GM18511 (cell line): ENCODE data around the gene R3HCC1L.

Experiments
- ATAC-seq: cut with Tn5 transposase; IDR thresholded peaks from one replicate; pipeline ENCODE4 v1.9.1; 2021; ENCODE audit warnings: mild to moderate bottlenecking, moderate library complexity; ENCODE audit not compliant: unreplicated experiment

The R3HCC1L gene

DNA sequence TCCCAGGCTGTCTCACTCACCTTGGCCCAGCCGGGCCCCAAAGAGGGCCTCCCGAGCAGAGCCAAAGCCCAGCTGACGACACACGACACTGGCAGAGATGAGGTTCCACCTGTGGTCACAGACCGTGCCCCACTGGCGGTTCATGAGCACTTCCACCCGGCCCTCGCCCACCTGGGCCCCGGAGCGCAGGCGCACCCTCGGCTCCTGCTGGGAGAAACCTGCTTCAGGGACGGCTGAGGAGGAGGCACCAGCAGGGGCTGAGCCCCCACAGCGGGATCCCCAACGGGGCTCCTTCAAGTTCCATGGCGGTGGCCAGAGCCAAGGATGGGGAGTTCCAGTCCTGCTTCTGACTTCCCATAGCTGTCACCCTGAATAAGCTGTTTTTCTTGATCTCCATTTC is 123.5 kb downstream of the R3HCC1L start:
- ATAC-seq, result no peak

DNA sequence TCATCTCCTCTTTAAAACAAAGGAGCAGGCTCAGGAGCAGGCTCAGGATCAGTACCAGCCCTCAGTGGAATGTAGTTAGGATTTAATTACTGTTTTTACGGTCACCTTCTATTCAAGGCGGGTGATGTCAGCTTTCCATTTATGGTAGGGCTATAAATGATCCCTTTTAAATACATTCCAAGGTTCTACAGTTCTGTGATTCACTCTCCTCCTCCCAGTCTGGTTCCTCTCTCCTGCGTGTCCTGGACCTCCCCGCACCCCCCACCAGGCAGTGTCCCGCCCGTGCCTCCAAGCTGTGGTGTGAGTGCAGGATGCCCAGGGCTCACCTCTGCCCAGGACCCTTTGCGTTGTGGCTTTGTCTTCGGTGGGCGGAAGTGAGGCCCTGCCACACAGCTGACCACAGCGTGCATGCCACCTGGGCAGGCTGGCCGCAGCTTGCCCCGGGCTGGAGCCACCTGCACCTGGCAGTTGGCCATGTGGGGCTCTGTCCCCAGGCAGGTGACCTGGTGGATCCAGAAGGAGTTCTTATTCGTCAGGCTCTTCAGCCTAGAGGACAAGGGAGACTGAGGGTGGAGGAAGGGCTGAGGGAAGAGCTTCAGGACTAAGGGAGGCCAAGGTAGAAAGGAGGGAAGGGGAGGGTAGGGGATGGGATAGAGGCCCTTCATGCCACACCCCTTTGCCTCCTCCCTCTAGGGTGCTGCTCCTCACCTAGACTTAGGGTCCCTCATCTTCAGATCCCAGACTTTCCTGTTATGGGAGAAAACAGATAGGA is 124.4 kb downstream of the R3HCC1L start:
- no peak for ATAC-seq

DNA sequence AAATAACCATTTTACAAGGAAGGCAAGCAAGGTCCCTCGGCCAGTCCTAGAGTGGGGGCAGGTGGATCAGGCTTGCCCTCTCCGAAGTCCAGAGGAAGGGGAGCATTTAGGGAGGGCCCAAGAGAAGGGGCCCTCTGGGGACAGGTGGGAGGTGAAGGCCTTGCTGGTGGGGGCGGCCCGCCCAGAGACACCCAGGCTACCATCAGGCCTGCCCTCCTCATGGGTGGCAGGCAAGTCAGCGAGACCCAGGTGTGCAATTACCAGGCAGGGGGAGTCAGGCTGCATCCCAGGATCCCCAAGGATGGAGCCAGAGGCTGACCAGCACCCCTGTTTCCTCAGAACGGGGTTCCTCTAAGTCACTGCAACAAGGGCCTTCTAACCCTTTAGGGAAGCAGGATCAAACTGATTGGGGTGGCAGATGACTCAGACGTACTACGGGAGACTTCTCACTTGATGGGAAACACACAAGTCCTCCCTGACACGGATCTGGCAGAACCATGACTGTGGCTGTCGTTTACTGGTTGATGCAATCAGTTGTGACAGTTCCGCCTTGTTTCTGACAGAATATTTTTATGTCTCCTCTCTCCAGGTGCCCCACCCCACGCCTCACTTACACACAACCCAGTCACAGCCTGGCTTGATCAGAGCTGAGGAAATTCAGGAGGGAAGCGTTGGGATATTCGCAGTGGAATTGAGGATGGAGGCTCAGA is 125.3 kb downstream of the R3HCC1L start:
- ATAC-seq, result no peak

DNA sequence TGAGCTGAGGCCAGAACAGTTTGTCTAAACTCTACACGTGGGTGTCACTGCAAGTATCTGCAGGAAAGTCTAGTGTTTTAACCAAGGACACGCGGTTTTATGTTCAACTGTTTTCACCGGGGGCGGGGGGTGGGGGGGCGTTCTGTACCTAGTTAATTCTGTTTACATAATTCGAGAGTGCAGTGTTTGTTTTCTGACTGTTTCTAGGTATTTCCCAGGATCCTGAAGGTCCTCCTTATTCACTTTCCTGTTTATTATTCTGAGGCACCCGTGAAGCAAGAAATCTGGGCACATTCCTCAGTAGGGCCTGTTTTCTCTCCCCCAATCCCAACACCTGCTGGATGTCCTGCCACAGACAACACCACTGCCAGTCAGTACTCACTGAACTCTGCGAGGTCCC is 125.9 kb downstream of the R3HCC1L start:
- no peak for ATAC-seq

DNA sequence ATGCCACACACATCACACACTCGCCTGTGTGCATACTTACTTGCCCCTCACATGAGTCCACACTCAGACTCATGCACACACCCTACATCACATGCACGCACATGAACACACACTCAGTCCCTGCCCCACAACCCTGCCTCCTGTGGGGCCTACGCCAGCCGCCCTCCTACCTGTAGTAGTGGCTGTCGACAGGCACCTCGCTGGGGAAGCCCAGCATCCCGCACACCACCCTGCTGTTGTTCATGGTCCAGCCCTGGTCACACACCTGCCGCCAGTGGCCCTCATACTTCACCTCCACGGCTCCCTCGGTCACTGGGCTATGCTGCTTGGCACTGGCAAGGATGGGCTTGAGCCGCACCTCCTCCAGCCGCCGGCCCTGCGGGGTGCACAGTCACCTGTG is 126.3 kb downstream of the R3HCC1L start:
- ATAC-seq, result no peak

DNA sequence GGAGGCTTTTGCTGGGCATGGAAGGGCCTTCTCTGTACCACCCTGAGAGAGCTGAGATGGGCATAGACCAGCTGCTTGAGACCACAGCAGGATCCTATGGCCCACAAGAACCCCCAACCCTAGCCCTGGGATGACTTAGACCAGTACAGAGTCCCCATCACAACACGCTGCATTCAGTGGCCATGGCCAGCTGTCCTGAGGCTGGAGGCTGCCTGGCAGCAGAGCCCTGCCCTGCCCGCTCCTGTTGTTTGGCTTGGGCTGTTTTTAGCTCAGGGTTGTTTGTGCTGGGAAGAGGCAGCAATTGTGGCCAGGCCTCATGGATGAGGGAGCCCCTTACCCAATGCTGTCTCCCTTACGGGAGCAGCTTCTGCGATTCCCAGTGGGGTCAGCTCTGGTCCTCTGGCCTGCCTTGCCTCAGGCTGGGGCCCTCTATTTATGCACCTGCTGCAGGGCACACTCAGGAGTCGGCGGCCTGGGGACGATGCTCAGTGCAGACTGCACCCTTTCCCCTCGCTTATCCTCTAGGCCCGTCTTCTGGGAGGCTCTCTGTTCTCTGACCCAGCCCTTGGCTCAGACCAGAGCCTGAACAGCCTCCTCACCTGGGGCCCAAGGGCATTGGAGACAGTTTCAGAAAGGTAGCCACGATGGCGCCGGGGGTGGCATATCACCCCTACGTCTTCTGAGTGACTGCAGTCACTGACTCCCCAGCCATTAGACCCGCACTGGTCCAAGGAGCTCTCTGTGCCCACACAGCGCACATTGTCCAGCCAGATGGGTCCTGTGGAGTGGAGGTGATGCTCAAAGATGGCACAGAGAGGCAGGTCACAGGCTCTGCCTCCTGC is 127.2 kb downstream of the R3HCC1L start:
- ATAC-seq, result no peak

DNA sequence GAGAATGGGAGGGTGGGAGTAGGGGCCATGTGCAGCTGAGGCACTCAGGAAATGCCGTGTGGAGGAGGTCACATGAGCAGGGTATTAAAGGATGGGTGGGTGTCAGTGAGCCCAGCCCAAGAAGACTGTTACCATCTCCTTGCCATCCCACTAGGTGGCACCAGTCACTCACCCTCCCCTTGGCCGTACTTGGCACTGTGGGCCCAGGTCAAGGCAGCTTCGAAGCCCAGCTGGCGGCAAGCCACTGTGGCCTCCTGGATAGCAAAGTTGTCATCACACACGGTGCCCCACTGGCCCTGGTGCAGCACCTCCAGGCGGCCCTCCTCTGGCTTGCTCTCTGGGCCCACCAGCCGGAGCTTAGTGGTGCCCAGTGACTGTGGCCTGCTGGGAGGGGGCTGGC is 128.1 kb downstream of the R3HCC1L start:
- no peak for ATAC-seq

DNA sequence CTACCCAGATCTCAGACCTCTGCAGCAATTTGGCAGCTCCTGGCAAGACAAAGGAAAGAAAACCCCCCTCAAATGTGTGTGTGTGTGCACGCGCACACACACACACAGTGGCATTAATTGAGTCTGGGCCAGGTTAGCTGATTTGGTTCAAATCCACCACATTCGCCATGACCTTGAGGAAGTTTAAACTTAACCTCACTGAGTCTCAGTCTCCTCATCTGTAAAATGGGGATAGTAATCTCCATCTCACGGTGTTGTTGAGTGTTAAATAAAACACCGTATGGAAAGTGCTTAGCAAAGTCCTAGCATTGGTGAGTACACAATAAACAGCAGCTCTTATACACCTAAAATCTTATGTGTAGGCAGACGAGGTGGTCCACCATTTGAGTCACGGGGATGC is 128.6 kb downstream of the R3HCC1L start:
- no peak for ATAC-seq

DNA sequence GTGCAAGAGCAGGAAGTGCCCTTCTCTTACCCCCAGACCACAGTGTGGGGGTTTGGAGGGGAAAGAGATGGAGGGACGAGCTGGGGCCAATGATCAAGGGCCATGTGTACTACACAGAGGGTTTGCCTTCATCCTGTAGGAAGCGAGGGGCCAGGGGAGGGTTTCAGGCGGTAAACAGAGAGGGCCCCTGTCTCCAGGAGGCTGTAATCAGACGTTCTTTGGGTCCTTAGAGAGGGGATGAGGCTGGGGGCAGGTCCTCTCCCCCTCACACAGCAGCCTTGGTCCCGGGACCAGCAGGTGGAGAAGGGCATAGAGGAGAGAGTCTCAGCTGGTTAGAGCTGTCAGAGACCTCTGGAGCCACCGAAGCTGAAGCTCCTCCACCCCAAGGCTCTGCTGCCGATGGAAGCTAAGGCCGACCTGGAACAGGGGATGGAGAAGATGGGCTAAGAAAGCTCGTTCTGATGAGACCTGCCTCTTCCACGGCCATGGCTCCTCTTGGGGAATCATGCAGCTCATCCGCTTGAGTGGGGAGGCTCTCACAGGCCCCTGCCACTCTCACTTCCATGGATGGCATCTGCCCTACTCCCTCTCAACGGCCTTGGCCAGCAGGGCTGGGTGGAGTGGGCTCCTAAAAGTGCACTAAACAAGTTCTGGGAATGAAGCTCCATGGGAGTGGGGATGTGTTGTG is 130.1 kb downstream of the R3HCC1L start:
- ATAC-seq, result no peak

DNA sequence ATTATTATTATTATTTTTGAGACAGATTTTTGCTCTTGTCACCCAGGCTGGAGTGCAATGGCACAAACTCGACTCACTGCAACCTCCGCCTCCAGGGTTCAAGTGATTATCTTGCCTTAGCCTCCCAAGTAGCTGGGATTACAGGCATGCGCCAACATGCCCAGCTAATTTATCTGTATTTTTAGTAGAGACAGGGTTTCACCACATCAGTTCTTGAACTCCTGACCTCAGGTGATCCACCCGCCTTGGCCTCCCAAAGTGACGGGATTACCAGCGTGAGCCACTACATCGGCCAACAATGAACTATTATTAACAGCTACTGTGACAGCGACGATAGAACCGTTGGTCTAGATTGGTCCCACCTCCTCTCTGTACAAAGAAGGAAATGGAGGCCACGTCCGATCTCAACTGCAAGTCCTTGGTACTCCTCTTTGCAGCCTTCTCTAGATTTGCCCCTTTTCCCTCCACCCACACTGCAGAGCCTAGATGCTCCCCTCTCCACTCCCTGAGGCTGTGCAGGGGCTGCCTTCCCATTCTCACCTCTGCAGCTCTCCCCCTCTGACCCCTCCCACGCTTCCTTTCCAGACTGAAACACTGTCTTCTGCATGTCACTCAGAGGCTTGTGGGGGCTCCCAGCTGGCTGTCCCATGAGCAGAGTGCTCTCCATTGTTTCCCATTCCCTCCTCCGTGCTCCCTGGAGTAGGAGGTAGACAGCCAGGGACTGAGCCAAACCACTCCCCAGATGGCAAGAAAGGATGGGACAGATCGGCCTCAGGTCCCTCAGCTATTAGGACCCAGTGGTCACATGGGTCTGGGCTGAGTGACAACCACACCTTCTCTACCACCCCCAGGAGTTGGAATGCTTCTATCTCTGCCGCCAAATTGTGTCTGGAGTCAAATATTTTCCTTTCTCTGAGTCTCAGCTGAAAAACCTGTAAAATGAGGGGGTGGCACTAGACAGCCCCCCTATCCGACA is 131.2 kb downstream of the R3HCC1L start:
- ATAC-seq, result no peak

DNA sequence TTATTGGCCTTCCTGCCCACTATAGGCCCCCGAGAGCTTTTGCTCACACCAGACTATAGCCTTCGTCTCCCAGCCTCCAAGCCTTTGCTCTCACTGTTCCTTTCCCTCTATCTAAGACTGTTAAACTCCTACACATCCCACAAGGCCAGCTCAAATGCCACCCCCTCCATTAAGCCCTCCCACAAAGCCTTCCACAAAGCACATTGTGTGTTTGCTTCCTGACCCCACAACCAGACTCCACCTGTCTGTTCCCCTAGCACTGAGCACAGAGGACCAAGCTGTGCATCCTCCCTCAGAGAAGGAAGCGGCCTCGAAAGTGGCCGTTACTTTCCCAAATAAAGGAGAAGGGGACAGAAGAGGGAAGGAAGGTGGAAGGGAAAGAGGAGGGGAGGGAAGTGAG is 132.2 kb downstream of the R3HCC1L start:
- ATAC-seq, result no peak

DNA sequence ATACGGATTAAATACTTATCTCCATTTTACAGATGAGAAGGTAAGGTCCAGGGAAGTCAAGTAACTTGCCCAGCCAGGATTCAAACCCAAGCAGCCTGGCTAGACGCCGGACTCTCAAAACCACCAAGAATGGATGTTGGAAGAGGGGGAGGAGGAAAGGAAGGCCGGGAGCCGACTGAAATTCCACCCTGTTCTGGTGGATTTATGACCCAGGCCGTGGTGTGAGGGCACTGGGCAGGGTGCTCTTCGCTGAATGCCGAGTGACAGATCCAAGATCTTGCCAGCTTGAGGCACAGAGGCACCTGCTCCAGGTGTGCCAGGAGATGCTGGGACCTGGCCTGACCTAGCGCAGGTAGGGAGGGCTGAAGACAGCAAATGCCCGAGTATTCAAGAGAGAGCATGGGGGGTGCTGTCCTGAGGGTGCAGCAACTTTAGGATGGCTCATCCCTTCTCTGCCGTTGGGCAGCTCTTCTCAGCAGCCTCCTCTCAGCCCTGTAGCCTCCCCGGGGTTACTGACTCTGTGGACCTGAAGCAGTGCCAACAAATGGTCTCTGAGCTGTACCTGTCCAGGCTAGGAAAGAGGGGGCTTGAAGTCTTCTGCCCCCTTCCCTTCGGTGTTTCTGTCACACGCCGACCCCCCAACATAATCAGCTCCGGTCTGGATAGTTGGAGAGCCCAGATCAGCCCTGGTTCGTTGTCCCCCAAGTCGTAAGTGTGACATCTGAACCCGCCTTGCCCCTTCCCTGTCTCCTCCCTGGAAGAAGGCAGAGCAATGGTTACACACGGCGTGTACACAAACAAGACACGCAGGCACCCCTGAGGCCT is 132.8 kb downstream of the R3HCC1L start:
- no peak for ATAC-seq

DNA sequence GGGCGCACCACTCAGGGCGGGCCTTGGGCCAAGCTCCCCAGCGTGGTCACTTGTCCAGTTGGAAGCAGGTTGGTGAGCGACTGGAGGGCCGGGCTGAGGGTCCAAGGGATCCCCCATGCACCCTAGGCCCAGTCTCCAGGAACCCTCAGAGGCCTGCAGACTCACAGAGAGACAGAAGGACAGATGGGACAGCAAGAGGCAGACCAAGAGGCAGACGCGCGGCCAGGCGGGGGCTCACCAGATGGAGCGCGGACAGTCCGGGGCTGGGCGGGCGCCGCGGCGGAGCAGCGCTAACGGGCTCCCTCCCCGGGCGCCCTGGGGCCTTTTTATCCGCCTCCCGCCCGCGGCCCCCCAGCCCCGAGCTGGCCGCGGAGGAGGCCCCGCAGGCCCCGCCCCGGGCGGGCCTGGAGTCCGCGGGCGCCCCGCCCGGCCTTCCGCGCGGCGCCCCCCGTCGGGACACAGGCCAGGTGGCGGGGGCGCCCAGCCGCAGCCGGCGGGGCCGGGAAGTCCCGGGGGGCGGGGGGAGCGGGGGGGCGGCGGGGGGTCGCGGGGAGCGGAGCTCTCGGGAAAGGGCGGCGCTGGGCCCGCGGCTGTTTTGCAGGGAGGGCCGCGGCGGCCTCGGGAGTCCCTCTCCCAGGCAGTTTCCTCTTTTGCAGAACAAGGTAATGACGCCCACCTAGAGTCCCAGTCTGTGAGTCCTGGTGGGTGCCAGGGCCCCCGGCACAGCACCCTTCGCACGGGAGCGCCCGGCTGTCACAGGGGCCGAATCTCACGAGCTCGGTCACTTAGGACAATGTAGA is 133.6 kb downstream of the R3HCC1L start, which contains the start of gene LOXL4:
TSS of gene LOXL4 (minus strand) at position 301 of the 800 bp plus-strand sequence. CDS start 5,175 bp downstream, outside the sequence.
- ATAC-seq, result peak; percentile 42

DNA sequence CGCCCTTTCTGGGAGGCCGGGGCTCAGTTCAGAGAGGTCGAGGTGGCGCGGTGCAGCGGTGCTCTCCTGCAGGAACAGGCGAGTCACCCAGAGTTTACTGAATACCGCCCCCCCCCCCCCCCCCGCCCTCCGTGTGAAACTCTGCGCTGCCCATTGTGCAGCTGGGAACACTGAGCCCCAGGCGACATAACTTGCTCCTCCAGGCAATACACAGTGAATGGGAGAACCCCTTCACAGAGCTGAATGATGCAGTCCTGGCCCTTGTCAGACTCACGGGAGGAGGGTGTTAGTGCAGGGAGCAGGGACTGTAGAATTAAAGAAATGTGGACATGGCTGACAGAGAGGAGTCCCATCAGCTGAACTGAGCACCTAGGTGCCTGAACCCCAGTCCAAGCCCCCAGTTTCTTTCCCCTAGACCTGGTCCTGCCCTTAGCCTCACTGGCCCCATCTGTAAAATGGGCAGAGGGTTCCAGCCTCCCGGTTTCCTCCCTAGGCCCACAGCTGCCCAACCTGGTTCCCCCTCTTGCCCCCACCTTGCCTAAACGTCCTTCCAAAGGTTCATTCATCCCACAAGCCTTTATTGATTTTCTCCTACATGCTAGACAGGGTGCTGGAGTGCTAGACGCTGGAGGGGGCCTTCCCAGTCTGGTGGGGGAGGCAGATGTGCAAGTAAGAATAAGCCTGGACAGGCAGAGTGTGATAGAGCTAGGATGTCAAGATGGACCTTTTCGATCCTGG is 134.4 kb downstream of the R3HCC1L start:
- peak; percentile 6 for ATAC-seq

DNA sequence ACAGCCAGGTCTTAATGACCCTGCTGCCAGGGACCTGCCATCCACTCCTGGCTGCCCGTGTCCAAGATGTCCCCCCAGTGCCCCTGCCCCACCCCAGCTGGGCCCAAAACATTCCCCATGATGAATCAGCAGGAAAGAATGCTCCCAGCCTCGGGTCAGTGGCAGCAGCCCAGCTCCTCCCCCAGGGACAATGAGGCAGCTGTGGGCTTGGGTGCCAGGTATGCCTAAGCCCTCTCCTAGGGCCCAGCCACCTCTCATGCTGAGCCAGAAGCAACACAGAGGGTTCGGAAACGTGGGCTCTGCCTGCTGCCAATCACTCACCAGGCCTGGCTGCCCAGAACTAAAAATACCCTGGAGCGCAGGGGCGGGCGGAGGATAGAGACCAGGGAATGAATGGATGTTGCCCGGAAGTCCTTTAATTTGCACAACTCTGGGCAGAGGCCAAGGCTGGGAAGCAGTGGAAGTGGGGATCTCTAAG is 135.0 kb downstream of the R3HCC1L start:
- ATAC-seq, result no peak

DNA sequence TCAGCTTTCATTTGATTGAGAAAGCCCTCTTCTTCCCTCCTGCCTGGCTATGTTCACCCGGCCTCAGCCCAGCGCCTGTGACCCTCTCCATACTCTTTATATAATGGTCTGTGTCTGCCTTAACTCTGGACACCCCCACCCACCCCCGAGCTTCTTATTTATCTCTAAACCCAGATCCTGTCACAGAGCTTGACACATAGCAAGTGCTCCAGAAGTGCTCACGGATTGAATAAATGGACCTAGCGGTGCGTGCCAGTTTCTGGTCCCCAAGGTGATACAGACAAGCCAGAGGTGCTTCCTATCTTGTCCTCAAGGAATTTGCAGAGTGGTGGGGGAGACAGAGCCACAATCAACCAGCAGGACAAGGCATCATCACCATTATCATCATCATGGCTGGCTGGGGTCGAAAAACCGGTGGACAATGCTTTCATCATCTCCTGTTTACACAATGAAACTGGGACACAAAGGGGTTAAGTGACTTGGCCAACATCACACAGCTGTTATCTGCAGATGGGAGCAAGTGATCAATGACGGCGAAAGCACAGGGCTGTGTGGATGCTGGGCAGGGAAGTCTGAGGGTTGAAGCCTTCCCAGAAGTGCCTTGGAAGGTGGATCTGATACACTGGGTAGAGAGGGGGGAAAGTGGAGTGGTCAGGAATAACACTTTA is 135.8 kb downstream of the R3HCC1L start:
- ATAC-seq, result no peak

DNA sequence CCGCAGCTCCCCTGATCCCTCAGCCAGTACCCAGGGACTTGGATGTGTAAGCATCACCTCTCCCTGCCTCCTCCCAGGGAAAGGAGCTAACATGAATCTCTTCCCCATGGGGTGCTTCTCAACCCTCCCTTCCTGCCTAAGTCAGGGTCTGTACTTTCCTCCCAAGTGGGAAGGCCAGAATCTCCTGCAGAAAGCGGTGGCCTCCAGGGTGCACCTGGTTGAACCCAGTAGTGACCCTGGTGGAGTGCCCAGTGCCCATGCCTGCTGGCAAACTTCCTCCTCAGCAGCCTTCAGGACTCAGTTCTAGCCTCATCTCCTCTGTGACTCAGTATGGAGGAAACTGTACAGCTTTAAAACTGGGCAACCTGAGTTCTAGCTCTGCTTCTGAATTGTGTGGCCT is 136.3 kb downstream of the R3HCC1L start:
- ATAC-seq, result no peak
